CD4-positive, alpha-beta T cell treated with Interleukin-21 for 1 hour (primary cell): Measurements from ENCODE around the gene ZC3H18.

Source experiments
- DNase-seq: peaks from one replicate; pipeline ENCODE4 v3.0.0-alpha.2; 2020

Gene ZC3H18

DNA sequence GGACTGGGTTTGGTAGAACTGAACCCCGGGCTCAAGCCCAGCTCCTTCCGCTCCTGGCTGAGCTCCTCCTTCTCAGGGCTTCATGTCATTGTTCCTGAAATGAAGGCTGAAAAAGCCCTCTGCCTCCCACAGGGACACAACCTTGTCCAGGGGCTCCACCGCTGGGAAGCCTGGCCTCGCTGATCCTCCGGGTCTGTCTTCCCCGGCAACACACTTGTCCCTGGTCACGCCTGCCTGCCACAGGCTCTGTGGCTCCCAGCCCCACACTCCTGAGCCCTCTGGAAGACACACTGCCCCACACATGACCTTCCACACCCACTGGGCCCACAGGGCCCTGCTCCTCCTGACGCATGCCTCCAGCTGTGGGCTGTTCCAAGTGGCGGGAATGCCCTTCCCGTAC lies 18.0 kb upstream of the ZC3H18 start:
- DNase-seq, result no peak

DNA sequence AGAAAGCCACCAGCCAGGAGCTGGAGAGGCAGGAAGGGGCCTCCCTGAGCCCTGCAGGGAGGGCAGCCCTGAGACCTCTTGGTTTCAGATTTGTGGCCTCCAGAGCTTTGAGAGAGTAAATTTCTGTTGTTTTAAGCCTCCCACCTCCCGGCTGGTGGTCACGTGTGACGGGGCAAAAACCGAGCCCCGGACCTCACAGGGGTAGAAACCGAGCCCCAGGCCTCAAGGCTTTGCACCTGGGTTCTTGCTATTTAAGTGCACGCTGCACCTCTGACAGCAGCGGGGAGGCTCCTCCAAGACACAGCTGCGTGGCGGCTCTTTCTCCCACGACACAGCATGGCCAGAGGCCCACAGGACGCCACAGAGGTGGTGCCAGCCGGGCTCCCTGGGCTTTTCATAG lies 17.4 kb upstream of the ZC3H18 start:
- no peak for DNase-seq

DNA sequence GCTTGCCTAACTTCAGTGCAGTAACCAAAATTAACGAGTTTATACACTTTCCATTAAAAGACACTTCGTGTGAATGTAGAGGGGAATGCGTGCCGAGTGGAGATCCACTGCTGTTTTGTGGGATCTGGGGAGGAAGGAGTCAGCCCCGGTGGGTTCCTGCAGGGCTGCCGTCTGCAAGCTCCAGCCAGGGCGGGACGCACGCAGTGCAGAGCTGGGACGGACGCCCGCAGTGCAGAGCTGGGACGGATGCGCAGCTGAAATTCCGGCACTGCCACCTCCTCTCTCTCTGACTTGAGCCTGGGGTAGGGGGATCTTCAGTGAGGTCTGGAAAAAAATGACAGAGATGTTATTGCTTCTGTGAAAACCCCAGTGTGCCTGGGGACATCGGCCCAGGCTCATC lies 16.5 kb upstream of the ZC3H18 start:
- DNase-seq, result no peak

DNA sequence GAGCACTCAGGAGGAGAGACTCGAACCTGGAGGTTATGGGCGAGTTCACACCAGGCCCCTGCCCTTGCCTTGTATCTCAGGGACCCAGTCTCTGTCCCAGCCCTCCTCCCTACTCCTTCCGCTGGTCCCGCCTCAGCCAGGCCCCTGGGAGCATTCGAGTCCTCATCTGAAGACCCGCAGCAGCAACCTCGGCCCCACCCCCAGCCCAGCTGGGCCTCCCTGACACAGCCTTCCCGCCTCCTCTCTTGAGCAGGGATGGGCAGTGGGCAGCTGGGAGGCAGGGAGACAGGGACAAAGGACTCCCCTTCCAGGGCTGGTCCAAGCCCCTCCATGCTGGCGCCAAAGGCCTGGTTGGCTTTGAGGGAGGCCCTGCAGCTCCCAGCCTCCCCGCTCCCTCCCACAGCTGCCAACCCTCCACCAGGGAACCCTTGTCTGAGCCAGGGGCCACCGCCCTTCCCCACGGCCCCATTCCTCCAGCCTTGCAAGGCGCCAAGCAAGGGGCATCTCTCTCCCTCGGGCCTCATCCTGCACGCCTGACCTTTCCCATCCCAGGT lies 15.4 kb upstream of the ZC3H18 start:
- no peak for DNase-seq

DNA sequence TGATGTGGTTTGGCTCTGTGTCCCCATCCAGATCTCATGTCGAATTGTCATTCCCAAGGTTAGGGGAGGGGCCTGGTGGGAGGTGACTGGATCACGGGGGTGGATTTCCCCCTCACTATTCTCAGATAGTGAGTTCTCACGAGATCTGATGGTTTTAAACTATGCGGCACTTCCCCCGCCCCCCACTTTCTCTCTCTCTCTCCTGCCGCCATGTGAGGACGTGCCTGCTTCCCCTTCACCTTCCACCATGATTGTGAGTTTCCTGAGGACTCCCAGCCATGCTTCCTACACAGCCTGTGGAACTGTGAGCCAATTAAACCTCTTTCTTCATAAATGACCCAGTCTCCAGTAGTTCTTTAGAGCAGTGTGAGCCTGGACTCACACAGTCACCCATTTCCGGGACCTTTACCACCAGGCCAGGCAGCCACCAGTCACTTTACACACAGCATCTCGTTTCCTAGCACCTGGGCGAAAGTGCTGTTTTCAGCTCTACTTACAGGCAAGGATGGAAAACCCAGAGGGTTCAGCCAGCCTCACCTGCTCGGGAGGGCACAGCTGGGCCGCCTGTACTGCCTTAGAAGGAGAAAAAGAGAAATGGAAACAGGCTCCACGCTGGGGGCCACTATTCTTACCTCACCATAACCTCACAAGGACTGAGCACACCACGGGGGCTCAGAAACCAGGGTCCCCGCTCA lies 13.8 kb upstream of the ZC3H18 start:
- DNase-seq, result no peak

DNA sequence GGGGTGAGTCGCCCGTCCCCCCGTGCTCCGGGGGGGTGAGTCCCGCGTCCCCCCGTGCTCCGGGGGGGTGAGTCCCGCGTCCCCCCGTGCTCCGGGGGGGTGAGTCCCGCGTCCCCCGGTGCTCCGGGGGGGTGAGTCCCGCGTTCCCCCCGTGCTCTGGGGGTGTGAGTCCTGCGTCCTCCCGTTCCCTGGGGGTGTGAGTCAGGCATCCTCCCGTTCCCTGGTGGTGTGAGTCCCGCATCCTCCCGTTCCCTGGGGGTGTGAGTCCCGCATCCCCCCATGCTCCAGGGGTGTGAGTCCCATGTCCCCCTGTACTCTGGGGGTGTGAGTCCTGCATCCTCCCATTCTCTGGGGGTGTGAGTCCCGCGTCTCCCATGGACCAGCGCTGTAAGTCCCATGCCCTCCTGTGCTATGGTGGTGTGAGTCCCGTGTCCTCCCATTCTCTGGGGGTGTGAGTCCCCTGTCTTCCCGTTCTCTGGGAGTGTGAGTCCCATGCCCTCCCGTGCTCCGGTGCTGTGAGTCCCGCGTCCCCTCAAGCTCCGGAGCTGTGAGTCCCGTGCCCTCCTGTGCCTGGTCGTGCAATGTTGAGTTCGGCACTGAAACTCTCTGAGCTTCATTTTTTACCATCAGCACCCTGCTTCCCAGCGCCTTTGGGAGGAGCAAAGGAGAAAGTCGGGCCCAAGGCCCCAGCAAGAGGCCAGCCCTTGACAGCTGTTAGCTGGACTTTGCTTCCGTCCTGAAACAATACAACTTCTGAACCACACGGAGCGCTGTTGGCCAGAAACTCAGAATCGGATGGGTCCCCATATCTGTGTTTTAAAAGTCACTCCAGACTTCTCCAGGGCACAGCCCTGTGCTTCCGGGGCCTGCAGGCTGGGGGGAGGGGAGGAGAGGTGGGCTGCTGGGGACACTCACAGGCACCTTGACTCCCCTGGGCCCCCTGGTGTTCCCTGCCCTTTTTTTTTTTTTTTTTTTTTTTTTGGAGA lies 11.5 kb upstream of the ZC3H18 start:
- peak; percentile 22 for DNase-seq

DNA sequence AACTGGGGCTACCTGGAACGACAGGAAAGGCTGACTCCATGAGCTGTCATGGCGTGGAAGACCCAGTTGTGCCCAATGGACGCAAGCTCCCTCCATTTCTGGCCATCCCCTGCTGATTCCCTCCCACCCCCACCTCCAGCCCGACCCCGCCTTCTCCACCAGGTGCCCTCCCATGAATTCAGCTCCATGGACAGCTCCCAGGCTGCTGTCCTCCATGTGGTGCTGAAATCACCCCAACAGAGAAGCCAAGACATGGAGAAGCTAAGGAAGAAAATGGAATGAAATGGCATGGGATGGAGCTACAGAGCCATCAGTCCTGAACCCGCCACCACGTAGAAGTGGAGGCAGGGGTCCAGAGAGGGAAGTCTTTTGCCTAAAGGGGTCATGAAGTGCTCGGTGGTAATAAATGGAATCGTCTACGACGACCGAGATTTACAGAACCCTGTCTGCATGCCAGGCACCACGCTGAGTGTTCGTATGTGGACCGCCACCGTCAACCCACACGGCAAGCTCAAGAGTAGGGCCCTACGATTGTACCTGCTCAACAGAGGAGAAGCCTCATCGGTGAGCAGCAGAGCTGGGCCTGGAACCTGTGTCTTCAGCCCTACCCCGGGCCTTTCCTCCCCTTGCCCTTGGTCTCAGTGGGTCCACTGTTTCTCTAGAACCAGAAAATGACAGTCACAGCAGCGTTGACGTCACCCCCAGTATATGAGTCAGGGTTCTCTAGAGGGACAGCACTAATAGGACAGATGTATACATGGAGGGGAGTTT lies 9.3 kb upstream of the ZC3H18 start:
- DNase-seq, result no peak

DNA sequence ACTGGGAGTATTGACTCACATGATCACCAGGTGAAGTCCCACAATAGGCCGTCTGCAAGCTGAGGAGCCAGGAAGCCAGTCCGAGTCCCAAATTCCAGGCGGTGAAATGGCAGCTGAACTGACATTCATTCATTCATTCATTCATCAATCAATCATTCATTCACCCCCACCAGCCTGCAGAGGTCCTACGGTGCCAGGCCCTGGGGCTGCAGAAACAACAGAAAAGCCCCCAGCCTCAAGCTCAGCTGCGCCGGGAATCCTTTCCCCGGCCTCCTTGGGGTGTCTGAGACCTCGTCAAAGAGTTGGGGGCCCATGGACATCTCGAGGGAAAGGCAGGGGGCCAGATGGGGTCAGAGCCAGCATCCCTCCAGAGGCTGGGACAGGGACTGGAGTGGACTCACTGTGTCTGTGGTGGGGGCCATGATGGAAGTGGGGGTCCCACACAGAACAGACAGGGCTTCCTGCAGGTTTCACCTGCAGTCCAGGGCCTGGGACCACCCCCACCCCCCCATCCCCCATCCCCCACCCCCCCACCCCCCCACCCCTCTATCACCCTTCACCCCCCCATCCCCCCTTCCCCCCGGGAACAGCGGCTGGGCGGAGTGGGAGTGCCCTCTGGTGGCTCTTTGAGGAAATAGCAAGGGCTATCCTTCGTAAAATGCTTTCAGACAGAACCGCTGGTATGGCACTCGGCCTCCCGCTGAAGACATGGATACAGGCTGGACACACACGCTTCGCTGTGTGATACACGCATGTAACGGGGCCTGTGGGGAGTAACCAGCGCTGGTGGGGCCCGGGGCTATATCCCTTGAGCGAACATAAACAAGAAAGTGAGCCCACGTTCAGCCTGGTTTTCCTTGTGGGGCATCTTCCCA lies 8.5 kb upstream of the ZC3H18 start:
- peak; percentile 66 for DNase-seq

DNA sequence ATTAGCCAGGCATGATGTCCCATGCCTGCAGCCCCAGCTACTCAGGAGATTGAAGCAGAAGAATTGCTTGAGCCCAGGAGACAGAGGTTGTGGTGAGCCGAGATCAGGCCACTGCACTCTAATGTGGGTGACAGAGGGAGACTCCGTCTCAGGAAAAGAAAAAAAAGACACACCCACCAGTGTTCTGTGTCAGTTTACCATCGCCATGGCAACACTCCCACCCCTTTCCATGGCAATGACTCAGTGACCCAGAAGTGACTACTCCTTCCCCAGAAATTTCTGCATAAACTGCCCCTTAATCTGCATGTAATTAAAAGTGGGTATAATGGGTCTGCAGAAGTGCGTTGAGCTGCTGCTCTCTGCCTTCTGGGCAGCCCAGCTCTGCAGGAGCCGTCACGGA lies 4.0 kb upstream of the ZC3H18 start:
- no peak for DNase-seq

DNA sequence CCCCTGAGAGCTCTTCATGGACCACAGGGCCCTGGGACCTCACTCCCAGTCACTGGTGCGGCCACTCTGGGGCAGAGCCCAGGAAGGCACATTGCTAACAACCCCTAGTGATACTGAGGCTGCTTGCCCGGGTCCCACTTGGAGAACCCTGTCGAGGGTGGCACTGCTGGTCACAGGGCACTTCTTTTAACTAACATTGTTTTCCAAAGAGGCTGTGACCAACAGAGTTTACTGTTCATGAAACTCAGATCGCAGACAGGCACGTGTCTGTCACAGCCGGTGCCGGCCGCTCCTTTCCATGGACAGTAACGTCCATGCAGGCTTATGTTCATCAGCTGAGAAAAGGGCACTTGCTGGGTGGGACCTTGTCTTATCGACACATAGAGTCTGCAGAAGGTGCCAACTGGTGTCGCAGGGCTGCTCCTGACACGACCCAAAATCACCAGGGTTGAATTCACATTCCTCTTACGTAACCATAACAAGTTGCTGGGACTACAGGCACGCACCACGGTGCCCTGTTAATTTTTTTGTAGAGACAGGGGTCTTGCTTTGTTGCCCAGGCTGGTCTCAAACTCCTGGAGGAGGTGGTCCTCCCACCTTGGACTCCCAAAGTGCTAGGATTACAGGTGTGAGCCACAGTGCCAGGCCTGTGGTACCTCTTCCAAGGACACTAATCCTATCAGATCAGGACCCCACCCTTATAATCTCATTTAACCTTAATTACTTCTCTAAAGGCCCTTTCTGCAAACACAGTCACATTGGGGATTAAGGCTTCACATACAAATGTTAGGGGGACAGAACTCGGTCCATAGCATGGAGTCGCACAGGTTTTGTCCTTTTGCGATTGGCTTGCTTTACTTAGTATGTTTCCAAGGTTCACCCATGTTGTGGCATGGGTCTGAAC lies 1.2 kb upstream of the ZC3H18 start:
- no peak for DNase-seq

DNA sequence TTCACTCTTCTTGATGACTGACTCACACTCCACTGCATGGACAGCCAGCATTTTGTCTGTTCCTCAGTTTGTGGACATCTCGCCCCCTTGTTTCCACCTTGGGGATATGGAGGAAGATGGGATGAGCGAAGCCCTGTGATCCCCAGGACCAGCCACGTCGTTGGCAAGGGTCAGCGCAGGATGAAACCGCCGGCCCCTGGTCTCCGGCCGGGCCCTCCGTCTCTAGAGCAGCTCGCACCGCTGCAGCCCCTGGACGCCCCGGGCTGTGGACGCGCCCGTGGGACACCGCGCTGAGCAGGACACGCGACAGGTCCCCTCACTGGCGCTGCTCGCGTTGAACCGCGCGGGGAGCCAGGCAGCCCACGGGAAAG lies 604 bp upstream of the ZC3H18 start:
- no peak for DNase-seq

DNA sequence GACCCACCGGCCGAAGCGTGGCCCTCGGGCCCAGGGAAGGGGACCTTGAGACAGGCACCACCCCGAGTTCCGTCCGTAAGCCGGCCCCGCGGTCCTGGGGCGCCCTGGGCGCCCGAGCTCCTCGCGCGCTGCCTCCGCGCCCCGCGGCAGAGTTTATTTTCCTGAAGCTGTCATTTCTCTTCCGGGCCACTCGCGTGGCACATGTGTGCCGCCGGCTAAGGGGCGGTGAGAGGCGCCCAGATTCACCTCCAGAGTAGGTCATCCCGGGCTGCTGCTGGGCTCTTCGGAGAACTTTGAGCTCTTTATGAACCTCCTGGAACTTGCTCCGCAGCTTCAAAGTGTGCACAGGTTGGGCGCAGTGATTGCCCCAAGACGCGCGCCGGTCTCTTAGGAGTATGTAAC lies 489 bp downstream of the ZC3H18 start:
- DNase-seq, result peak; percentile 52

DNA sequence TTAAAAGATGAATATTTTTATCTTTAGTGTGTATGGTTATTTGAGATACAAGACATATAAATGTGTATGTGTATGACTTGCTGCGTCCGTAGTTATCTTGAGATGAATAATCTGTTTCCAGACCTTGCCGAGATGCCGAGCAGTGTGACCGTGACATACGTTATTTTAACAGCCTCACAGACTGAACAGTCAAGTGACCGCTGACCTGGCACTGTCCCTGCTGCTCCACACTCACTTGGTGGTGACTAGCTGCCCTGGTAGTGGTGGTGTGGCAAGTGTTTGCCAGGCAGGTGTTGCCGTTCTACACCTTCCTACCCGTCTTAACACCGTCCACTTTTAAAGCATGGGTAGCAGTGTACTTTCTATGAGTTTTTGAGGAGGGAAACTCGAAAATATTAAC lies 5.0 kb downstream of the ZC3H18 start:
- DNase-seq, result no peak

DNA sequence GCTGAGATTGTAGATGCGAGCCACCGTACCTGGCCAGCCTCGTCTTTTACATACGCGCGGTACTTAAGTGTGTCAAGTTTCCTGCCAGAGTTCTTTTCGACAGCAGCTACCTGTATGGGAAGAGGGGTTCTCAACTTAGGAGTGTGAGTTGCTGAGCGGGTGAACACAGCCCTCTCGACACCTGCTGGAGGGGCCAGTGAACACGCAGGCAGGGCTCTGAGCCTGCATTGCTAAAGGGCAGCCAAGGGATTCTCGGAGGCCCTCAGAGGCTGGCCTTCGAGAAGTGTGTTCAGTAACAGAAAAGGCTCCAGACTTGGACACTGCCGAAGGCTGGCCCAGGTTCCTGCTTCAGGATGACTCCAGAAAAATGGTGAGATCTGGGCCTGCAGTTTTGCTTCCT lies 6.1 kb downstream of the ZC3H18 start:
- no peak for DNase-seq

DNA sequence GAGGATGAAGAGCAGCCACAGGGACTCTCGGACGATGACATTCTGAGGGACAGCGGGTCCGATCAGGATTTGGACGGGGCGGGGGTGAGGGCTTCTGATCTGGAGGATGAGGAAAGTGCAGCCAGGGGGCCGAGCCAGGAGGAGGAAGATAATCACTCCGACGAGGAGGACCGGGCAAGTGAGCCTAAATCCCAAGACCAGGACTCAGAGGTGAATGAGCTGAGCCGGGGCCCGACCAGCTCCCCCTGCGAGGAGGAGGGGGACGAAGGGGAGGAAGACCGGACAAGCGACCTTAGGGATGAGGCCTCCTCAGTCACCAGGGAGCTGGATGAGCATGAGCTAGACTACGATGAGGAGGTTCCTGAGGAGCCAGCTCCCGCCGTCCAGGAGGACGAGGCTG lies 7.0 kb downstream of the ZC3H18 start:
- no peak for DNase-seq

DNA sequence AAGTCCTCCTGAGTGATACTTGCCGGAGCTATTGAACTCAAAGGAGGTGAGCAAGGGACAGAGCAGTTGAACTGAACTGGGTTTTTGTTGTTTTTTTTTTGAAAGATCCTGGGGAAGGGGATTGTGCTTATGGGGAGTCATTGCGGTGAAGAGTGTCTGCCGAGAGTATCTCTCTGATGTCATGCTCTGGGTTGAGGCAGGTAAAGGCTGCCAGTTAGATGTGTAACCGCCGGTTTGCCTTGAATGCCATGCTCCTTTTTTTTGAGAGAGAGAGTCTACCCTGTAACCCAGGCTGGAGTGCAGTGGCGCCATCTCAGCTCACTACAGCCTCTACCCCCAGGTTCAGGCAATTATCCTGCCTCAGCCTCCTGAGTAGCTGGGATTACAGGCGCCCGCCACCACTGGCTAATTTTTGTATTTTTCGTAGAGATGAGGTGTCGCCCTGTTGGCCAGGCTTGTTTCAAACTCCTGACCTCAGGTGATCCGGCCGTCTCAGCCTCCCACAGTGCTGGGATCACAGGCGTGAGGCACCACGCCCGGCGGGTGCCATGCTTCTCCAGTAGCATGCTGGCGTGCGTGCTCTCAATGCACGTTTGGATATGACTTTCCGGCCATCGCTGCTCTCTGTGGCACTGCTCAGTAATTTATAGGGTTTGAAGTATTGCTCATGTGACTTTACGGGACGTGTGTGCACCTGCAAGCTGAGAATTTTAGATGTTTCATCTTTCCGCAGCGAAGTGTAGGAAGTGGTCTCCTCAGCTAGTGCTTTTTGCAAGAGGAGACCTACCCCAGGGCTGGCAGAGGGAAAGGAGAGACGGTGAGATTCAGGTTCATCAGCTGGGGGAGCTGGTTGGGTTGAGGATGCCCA lies 8.5 kb downstream of the ZC3H18 start:
- no peak for DNase-seq

DNA sequence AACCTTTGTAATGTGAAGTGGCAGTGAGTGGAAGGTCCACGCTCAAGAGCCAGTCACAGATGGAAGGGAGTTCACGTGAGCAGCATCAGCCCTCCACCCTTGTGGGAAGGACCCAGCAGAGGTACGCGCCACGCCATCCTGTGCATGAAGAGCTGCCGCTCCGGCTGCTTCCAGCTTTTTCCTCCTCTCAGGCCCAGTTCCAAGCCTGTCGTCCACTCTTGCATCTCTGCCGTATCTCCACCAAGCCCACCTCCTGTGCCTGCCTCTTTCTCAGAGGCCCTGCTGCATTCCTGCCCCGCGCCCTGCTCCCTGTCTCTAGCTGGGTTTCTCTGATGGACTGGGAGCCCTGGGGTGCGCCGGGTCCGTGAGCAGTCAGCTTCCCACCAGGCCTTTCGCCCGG lies 10.2 kb downstream of the ZC3H18 start:
- no peak for DNase-seq

DNA sequence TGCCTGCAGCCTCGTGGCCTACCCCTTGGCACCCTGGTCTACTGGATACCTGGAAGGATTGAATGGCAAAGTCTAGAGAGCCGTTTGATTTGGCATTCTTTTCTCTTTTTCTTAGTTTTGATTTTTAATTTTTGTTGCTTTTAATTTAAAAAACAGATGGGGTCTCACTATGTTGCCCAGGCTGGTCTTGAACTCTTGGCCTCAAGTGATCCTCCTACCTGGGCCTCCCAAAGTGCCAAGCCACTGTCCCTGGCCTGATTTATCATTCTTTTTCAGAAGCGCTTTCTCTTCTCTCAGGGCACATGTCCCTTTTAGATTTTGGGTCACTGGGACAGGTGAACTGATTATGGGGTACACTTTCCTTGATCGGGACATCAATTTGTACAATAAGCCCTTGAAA lies 10.8 kb downstream of the ZC3H18 start:
- DNase-seq, result no peak

DNA sequence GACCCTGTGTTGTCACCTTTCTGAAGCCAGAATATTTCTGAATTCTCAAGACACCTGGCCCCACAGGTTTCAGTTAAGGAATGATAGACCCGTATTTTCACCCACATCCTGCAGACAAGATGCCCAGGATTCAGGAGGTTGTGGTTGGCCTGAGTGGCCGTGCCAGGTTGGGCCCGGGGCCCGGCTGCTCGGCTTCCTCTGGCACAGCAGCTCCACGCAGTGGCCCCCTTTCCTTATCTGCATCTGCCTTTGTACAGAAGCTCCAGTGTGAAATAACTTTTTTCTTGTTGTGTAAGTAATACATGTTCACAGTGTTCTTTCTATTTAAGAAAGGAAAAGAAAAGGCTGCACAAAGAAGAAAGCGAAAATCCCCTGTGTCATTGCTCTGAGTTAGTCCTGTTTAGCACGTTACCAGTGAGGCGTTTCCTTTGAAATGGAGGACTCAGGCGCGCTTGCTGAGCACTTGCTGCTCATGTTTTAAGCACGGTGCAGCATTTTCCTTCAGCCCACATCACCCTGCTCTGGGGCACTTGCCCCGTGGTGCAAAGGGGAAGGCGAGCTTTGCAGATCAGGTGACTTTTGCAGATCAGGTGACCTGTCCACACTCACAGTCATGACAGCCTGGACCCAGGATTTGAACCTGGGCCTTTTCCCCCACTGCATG lies 12.8 kb downstream of the ZC3H18 start:
- no peak for DNase-seq

DNA sequence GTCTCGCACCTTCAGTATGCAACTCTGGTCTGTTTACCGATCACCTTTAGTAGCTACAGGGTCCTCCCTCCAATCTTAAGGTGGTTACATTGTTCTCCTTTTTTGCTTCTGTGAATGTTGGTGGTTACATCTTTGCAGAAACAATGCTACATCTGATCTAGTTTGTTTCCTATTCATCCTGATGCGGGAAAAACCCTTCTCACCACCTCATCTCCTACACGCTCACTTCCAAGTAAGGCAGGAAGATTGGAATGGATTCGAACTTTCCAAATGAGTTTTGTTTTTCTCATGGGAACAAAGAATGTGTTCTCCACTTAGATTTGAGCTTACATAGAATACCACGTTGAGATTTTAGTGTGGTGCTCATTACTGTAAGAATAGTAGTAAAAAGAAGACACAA lies 14.5 kb downstream of the ZC3H18 start:
- no peak for DNase-seq
